Measurements from ENCODE around the gene GRB2.

GRCh38 chr17:75356260-75356937 lies 49.1 kb downstream of the GRB2 start:
- TF ChIP-seq EZH2 (IDR thresholded peaks at IDR 0.05; ENCODE audit: borderline replicate concordance, insufficient read depth, low read depth, low read length, poor library complexity, severe bottlenecking): no peak
- TF ChIP-seq, protein P1, sequence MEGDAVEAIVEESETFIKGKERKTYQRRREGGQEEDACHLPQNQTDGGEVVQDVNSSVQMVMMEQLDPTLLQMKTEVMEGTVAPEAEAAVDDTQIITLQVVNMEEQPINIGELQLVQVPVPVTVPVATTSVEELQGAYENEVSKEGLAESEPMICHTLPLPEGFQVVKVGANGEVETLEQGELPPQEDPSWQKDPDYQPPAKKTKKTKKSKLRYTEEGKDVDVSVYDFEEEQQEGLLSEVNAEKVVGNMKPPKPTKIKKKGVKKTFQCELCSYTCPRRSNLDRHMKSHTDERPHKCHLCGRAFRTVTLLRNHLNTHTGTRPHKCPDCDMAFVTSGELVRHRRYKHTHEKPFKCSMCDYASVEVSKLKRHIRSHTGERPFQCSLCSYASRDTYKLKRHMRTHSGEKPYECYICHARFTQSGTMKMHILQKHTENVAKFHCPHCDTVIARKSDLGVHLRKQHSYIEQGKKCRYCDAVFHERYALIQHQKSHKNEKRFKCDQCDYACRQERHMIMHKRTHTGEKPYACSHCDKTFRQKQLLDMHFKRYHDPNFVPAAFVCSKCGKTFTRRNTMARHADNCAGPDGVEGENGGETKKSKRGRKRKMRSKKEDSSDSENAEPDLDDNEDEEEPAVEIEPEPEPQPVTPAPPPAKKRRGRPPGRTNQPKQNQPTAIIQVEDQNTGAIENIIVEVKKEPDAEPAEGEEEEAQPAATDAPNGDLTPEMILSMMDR (IDR thresholded peaks at IDR 0.05): no peak

Measured in B cell (primary cell).